ENCODE data around the gene NPC1. TPM values are rescaled to one million over a fixed set of nuclear protein-coding genes. Genes with fewer than 3 reads are reported as not detected.
A peak's percentile ranks its signal among the peaks of the same experiment; 100 is the strongest.
"Not testable (repeated sequence)": the region's sequence is repeated elsewhere in the genome, so short reads cannot be mapped to it uniquely, and the experiment has no call there.

The NPC1 gene
- total RNA-seq, 1 experiment from 2014 or later, result 29.5 TPM

DNA sequence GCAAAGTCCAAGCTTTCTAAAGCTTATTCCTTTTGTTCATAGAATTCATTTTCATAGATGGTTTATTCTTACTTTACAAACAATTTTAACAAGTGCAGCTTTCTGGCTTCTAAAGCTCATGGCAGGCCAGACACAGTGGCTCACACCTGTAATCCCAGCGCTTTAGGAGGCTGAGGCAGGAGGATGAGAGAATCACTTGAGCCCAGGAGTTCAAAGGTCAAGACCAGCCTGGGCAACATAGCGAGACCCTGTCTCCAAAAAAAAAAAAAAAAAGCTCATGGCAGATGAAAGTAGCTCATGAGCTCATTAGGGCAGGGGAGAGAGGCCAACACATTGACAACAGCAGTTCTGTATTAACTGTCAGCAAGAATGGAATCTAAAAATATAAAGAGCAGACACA is 28.1 kb upstream of the NPC1 start:
- BruUV-seq (replicated peaks), result no TSS peak
- Mint-ChIP-seq H3K4me3 (ENCODE audit: unreplicated experiment) (no peak overlapping the region), H3K27ac (ENCODE audit: unreplicated experiment) (no peak overlapping the region), H3K9me3 (ENCODE audit: unreplicated experiment) (no peaks in the 10 kb centered on the region), H3K27me3 (ENCODE audit: insufficient read depth, unreplicated experiment) (no peaks in the 10 kb centered on the region), H3K36me3 (ENCODE audit: insufficient read depth, unreplicated experiment) (peaks cover 1% of the 10 kb centered on the region), H3K4me1 (ENCODE audit: low read depth, unreplicated experiment) (peaks cover 25% of the 10 kb centered on the region)
- Histone ChIP-seq H3K27me3 (replicated peaks; ENCODE audit: control insufficient read depth, insufficient read depth, low read length) (no peaks in the 10 kb centered on the region), H3K36me3 (ENCODE audit: control insufficient read depth, insufficient read depth, low read length) (no peaks in the 10 kb centered on the region), H3K4me1 (peaks cover 25% of the 10 kb centered on the region), H3K9me3 (no peaks in the 10 kb centered on the region), H3K4me3 (ENCODE audit: low read depth, low read length) (no peak overlapping the region)
- intact Hi-C loops (cut with micrococcal nuclease; ENCODE audit: unreplicated experiment), result no loop called here
- no peak for DNase-seq
- CTCF ChIA-PET, result no interaction called here
- no peak for TF ChIP-seq CTCF (IDR thresholded peaks at IDR 0.05; ENCODE audit: insufficient read depth in 1 of 2, low read depth in 1 of 2, low read length in 1 of 2, severe bottlenecking in 1 of 2, unreplicated experiment in 1 of 2)
- POLR2A ChIA-PET, result no interaction called here

DNA sequence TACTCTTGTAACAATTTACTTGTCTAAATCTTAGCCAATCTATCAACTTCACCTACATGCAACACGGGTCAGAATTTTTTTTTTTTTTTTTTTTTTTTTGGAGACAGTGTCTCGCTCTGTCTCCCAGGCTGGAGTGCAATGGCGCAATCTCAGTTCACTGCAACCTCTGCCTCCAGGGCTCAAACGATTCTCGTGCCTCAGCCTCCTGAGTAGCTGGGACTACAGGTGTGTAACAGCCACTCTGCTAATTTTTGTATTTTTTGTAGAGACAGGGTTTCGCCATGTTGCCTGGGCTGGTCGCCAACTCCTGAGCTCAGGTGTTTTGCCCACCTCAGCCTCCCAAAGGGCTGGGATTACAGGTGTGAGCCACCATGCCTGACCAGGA is 26.8 kb upstream of the NPC1 start:
- intact Hi-C loops (cut with micrococcal nuclease; ENCODE audit: unreplicated experiment); BruUV-seq (replicated peaks); H3K27me3 ChIP-seq (replicated peaks; ENCODE audit: control insufficient read depth, insufficient read depth, low read length); H3K9me3 ChIP-seq; H3K4me3 ChIP-seq (ENCODE audit: low read depth, low read length); H3K27ac Mint-ChIP-seq (ENCODE audit: unreplicated experiment); H3K36me3 Mint-ChIP-seq (ENCODE audit: insufficient read depth, unreplicated experiment); H3K4me3 Mint-ChIP-seq (ENCODE audit: unreplicated experiment); H3K27me3 Mint-ChIP-seq (ENCODE audit: insufficient read depth, unreplicated experiment); H3K9me3 Mint-ChIP-seq (ENCODE audit: unreplicated experiment); DNase-seq; H3K36me3 ChIP-seq (ENCODE audit: control insufficient read depth, insufficient read depth, low read length); CTCF ChIA-PET: not testable (repeated sequence)
- POLR2A ChIA-PET, result interaction anchor here (0.6 kb wide), 2 partner anchors 38 to 449 kb away, joined by 3 to 5 read pairs; no protein-coding TSS in a partner anchor
- peaks cover 30% of the 10 kb centered on the region for H3K4me1 Mint-ChIP-seq (ENCODE audit: low read depth, unreplicated experiment)
- H3K4me1 ChIP-seq, result peaks cover 25% of the 10 kb centered on the region

DNA sequence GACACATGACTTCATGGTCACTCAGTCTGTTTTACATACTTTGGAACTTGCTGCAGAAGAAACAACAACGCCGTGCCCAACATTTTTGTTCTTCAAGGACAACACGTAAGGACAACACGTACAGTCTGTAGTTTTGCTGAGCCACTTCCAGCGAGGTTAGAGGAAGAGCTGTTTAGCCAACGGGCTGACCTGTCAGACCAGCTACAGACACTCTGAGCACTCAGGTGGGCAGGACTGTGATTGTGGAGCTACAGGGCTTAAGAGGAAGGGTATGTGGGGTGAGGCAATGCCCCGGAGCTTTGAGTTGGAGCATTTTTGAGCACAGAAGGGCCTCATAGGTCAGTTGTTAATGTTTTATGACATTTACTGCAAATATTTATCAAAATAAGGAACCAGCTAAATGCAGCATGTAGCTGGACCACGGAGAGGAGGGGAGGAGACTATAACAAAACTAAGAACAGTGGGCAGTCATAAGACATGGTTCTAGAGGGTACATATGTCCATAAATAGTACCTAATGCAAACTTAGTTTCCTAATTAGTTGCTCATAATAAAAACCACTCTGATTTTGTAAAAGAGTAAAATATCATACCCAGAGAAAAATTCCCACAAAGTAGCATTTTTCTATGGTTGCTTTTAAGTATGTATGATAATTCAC is 26.3 kb upstream of the NPC1 start:
- Histone ChIP-seq H3K27me3 (replicated peaks; ENCODE audit: control insufficient read depth, insufficient read depth, low read length) (no peaks in the 10 kb centered on the region), H3K4me1 (peaks cover 21% of the 10 kb centered on the region), H3K9me3 (no peaks in the 10 kb centered on the region), H3K36me3 (ENCODE audit: control insufficient read depth, insufficient read depth, low read length) (no peaks in the 10 kb centered on the region), H3K4me3 (ENCODE audit: low read depth, low read length) (no peak overlapping the region)
- peak overlapping the region; percentile 61 for H3K4me3 Mint-ChIP-seq (ENCODE audit: unreplicated experiment)
- no TSS peak for BruUV-seq (replicated peaks)
- peak; percentile 46 to 50 for DNase-seq
- TF ChIP-seq CTCF (IDR thresholded peaks at IDR 0.05; ENCODE audit: insufficient read depth in 1 of 2, low read depth in 1 of 2, low read length in 1 of 2, severe bottlenecking in 1 of 2, unreplicated experiment in 1 of 2), result no peak
- H3K27ac Mint-ChIP-seq (ENCODE audit: unreplicated experiment), result peak overlapping the region; percentile 76
- H3K36me3 Mint-ChIP-seq (ENCODE audit: insufficient read depth, unreplicated experiment), result peaks cover 6% of the 10 kb centered on the region
- ChIA-PET POLR2A (interaction anchor here (0.6 kb wide), 2 partner anchors 38 to 449 kb away, joined by 3 to 5 read pairs; no protein-coding TSS in a partner anchor), CTCF (interaction anchor here (0.7 kb wide), 1 partner anchor 91 kb away, joined by 5 read pairs; no protein-coding TSS in a partner anchor)
- intact Hi-C loops (cut with micrococcal nuclease; ENCODE audit: unreplicated experiment), result no loop called here
- H3K27me3 Mint-ChIP-seq (ENCODE audit: insufficient read depth, unreplicated experiment), result no peaks in the 10 kb centered on the region
- no peaks in the 10 kb centered on the region for H3K9me3 Mint-ChIP-seq (ENCODE audit: unreplicated experiment)
- peaks cover 25% of the 10 kb centered on the region for H3K4me1 Mint-ChIP-seq (ENCODE audit: low read depth, unreplicated experiment)
